GM12875 (cell line): ENCODE measurements around the gene VCX3A.

Experiments used
- H3K4me3 ChIP-seq: one replicate; pipeline ENCODE4 v1.5.1; 2011; ENCODE audit warnings: low read depth, low read length, control low read depth
- CTCF ChIP-seq: IDR thresholded peaks from 2 replicates; pipeline ENCODE4 v1.5.1; 2011; ENCODE audit warnings: low read depth, mild to moderate bottlenecking, control low read depth, inconsistent platforms, low read length, moderate library complexity, borderline replicate concordance; ENCODE audit not compliant: insufficient read depth

VCX3A gene

GRCh38 chrX:6517376-6517775, 17.5 kb downstream of the VCX3A start:
- H3K4me3 ChIP-seq = no peak overlapping the region
- no peak for TF ChIP-seq CTCF

- no peak overlapping the region for H3K4me3 ChIP-seq
- no peak for TF ChIP-seq CTCF
These were observed 28.5 kb downstream of the VCX3A start for GRCh38 chrX:6506444-6506843.

GRCh38 chrX:6505960-6506359, 29.0 kb downstream of the VCX3A start:
- H3K4me3 ChIP-seq = no peak overlapping the region
- TF ChIP-seq CTCF = no peak

DNA sequence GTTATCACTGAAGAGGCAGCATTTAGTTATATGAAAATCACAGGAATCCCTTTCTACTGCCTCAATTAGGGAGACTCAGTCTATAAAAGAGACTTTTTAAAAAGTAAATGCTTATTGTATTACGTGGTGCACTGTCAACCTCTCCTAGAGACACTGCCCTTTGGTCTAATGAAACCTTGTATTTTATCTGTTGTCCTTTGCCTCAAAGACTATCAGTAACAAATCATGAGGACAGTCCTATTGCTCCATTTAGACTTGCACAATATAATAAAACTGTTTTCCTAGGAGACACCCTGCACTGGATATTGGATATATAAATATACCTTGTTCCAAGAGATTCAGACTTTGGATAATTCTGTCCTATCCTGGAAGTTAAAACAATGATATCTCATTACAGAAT, 34.2 kb downstream of the VCX3A start:
- no peak for TF ChIP-seq CTCF
- no peak overlapping the region for H3K4me3 ChIP-seq

DNA sequence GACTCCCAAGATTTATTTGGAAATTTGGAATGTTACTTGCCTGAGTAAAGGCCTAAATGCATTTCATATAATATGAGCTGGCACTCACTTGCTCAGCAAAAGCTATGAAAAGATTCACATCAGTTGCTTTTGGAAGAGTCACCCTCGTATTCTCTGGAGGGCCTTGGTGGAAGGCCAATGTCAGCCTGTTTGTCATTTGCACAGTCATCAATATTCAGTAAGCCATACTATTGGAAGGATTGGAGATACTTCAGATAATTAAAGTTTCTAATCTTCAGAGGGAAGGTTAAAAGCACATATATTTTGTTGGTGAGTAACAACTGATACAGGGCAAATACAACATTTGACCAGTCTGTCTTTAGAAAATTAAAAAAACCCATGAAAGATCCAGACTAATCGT, 36.6 kb downstream of the VCX3A start:
- TF ChIP-seq CTCF = no peak
- H3K4me3 ChIP-seq = no peak overlapping the region
